ENCODE data around the gene NDUFAF2.
"Not testable (repeated sequence)": the region's sequence is repeated elsewhere in the genome, so short reads cannot be mapped to it uniquely, and the experiment has no call there.

NDUFAF2 gene

DNA sequence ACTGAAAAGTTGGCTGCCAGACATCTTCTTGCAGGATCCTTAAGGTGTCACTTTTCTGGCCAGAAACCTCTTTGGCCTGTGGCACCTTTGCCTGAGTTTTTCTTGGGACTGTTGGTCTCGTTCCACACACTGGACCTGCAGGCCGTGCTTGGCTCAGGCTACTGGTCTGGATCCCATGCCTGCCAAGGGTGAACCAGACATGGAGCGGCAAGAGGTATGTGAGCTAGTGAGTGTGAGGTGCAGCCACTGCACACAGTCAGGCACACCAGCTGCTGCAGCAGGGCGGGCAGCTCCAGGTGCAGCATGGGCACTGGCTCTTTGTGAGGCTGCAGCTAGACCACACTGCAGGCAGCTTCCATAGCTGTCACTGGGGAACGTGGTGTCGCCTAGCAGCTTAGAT, 47.9 kb downstream of the NDUFAF2 start:
- no peak for DNase-seq (ENCODE audit: low read depth in 2 of 3, low spot score in 1 of 3)

DNA sequence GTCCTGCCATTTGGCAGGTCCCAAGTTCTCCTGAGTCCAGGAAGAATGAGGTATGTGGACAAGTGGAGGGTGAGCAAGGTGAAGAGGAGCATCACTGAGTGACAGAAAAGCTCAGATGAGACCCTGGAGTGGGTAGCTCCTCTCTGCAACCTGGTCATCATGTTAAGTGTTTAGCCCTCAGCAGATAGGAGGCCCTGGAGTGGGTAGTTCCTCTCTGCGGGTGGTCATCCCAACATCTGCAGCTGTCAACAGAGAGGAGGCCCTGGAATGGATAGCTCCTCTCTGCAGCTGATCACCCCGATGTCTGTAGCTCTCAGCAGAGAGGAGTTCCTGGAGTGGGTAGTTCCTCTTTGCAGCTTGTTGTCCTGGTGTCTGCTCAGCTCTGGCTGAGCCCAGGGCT, 48.4 kb downstream of the NDUFAF2 start:
- no peak for DNase-seq (ENCODE audit: low read depth in 2 of 3, low spot score in 1 of 3)

DNA sequence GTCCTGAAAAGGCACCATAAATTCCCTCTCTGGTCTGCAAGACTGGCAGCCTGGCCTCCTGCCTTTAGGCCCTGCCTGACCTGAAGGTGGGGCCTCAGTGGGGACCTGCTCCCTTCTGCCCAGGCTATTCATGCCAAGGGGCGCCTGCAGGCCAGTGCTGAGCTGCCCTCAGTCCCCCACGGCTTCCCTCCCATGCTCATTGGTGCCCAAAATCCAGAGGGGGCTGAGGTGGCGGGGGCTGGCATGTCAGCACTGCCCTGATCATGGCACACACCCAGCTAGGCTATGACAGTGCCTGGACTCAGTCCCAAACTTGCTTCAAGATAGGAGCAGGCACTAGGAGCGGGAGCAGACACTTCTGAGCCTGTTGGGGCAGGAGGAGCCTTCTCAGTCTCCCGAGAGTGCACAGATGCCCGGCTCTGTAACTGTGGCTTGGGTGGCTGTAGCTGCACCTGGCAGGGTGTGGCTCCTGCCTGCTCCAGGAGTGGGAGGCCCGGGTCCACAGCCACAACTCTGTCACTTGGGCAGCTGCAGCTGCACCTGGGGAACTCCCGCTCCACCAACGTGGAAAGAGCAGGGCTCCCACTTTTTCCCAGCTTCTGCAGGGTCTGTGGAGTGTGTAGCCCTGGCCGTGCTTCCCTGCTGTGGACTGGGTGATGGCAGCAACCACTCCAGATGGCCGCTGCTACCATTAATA, 49.0 kb downstream of the NDUFAF2 start:
- DNase-seq (ENCODE audit: low read depth in 2 of 3, low spot score in 1 of 3) = no peak

DNA sequence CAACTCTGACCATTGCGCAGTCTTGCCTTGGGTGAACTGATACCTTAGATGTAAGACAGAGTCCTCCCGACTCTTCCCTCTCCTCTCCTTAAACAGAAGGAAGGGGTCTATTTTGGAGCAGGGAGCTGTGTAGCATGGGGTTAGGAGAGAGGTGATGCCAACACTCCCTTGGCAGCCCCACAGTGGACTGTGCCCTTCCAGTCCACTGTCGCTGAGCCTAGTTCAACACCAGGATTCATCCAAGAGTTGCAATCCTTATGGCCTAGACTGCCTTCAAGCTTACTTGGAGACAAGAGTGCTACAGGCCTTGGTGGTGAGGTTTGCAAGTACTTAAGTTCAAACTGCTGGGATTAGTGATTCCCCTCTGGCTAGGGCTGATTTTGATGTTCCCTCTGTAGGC, 51.4 kb downstream of the NDUFAF2 start:
- DNase-seq (ENCODE audit: low read depth in 2 of 3, low spot score in 1 of 3) = no peak

DNA sequence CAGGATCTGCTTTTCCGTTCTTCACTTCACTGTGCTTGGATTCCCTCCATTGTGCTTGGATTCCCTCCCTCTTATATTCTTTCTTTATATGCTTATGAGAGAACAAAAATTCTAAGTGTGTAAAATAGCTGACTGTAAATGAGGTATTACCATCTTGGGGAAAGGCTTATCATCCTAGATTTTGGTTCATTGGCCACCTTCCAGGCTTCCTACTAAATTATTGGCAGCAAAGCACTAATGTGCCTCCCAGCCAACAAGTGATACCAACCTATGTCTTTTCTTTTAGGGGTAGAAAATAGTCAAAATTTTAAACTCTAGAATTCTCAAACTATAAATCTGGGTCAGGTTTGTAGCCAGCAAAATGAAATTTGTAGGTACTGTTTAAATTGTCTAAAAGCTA, 52.7 kb downstream of the NDUFAF2 start:
- no peak for DNase-seq (ENCODE audit: low read depth in 2 of 3, low spot score in 1 of 3)

DNA sequence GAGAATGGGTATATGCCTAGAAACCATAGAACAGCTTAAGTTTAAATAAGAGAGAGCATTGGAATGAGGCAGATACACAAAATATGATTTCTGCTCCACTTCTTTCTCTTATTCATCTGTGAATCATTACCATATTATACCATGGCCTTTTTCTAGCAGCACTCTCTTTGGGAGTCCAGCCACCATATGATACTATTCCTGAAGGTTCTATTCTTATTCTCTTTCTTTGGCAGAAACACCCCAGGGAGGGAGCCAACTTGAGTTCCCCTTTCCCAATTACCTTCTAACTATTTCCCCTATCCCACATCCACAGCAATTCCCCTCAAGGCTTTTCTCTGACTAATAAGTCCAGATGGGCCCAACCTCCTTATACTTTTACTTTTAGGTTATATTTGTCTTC, 55.9 kb downstream of the NDUFAF2 start:
- DNase-seq (ENCODE audit: low read depth in 2 of 3, low spot score in 1 of 3) = no peak

DNA sequence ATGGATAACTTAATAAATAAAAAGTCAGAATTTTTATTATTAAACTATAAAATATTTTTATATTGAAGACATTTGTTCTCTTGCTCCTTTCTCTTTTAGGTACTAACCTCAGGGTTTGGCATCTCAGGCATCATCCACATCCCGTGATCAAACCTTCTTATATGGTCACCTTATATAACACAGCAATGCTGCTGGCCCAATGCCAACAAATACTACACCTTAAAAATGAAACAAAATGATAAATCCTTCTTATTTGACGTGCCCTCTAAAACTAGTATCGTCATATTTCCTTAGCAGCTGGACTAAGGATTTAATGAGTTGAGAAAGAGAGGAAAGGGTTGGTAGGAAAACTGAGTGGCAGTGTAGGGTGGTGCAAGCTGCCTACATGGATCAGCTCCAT, 56.6 kb downstream of the NDUFAF2 start:
- DNase-seq (ENCODE audit: low read depth in 2 of 3, low spot score in 1 of 3) = no peak

DNA sequence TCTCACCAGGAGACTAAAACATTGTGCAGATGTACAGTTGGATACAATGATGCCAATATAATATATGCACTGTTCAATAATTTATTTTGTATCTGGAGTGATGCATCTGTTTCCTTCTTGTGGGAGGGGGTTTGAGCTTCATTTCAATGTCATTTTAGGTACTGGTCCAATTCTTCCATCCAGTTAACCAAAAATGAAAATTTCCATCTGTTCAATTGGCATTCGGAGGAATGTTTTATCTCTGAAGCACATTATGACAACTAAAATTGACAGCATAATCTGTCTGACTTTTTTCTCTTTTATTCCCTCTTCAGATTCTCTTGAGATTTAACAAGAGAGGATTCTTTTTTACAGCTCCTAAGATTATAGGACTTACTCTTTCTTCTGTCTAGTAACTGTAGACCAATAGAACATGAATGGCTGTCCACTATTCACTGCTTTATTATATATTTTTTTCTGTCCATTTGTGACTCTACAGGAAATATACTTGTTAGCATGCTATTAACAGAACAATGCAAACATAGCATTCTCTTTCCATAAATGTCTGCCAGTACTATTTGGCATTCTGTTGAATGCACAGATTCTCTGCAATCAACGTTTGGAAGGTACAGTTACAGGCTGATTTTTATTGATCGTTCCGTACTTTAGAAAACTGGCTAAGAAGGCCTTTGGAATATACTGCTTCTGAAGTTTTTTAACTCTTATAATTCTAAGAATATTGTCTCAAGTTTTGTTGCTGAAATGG, 57.8 kb downstream of the NDUFAF2 start:
- no peak for DNase-seq (ENCODE audit: low read depth in 2 of 3, low spot score in 1 of 3)

DNA sequence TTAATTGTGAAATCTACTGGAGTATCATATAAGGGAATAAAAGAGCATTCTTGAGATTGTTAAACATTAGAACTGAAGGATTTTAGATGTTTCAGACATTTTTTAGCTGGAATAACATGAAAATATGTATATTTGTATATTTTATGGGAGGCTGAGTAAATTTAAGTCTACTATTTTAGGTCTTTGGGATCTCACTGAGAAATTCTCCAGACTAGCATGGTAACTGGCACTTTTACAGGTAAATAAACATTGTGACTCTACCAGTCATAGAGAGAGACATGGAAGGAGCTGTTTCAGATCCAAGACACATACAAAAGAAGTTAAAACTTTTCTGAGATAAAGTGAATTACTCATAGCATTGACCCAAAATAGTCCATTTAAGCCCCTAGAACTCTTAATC, 59.4 kb downstream of the NDUFAF2 start:
- DNase-seq (ENCODE audit: low read depth in 2 of 3, low spot score in 1 of 3) = no peak

DNA sequence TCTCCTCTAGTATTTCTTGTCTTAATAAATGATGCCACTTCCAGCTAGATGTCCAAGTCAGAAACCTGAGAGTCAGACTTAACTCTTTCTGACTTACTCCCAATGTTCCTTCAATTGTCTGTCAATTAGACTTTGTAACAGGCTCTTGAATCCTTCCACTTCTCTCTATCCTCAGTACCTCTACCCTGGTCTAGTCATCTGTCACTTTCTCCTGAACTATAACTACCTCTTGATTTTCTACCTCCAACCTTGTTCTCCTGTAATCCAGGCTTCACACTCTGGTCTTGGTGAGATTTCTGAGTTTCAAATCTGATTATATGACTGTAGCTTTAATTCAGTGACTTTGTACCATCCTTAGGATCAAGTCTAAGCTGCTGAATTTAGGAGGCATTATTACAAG, 64.9 kb downstream of the NDUFAF2 start:
- no peak for DNase-seq (ENCODE audit: low read depth in 2 of 3, low spot score in 1 of 3)

DNA sequence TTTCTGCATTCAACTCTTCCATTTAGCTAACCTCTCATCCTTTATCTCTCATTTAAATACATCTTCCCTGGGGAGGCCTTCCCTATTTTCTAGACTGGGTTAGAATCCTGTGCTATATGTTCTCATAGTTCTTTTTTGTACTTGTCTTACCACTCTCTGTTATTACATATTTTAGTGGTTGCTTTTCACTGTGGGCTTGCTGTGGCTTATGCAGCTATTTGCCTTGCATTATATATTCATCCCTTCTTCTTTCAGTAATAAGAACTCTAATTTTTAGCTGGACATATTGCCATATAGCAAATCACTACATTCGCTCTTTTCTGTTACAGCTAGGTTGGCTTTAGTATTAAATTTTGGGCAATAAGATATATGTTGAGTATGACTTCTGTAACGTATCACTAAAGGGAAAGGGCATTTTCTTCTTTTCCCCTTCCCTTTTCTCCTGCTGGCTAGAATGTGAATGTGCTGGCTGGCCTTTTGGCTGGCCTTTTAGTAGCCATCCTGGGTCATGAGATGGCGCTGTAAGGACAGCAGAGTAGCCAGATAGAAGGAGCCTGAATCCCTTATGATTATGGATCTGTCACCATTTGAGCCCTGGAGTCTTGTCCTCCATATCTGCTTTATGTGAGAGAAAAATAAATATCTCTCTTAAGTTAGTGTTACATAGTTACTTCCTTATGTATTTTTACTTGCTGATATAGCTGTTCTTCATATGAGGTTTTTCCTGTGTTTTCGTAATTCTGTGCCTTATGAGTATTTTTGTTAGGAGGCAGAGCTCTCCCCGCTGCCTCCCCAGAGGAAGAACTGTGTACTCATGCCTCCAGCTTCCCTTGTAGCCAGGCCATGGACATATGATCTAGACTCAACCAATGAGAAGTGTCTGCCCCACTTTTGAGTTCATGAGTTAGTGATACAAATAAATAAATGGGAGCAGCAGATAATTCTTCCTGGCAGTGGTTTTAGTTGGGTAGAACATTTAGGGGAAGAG, 65.8 kb downstream of the NDUFAF2 start:
- DNase-seq (ENCODE audit: low read depth in 2 of 3, low spot score in 1 of 3) = no peak

DNA sequence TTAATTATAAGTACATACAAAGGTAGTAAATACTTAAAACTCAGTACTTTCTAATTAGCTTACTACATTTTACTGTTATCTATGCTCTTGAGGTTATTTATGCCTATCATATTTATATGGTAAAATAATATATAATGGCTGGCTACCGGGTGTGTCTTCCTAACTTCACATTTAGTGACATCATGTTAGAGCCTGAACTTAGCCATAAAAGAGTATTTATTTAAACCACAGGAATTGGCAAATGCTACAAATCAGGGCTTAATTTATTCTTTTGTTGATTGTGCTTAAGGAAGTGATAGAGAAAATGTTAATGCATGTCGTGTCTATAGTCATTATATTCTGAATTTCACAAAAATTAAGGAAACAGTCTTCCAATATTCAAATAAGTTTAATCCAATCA, 73.1 kb downstream of the NDUFAF2 start:
- DNase-seq (ENCODE audit: low read depth in 2 of 3, low spot score in 1 of 3) = no peak

DNA sequence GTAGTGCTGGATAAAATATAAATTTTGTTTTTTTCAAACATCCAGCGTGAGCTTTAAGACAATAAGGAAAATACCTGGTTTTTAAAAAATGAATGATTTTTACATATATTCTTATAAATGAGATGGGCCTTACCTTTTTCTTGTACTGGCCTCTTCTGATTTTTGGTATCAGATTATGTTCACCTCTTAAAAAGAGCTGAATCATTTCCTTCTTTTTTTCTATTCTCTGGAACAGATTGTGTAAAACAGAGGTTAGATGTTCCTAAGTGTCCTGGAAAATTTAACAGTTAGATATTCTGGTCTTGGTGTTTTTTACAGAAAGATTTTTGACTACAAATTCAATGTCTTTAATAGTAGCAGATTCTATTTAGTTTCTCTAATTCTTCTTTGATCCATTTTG, 74.6 kb downstream of the NDUFAF2 start:
- DNase-seq (ENCODE audit: low read depth in 2 of 3, low spot score in 1 of 3) = no peak

DNA sequence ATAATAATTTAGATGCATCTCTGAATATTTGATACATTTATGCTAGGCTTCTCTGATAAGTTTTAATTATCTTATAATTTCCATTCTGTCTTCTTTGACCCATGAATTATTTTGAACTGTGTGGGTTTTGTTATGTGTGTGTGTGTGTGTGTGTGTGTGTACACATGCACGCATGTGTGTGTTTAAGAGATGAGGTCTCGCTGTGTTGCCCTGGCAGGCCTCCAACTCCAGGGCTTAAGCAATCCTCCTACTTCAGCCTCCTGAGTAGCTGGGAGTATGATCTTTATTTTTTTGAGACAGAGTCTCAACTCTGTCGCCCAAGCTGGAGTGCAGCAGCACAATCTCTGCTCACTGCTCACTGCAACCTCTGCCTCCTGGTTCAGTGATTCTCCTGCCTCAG, 75.4 kb downstream of the NDUFAF2 start:
- no peak for DNase-seq (ENCODE audit: low read depth in 2 of 3, low spot score in 1 of 3)

DNA sequence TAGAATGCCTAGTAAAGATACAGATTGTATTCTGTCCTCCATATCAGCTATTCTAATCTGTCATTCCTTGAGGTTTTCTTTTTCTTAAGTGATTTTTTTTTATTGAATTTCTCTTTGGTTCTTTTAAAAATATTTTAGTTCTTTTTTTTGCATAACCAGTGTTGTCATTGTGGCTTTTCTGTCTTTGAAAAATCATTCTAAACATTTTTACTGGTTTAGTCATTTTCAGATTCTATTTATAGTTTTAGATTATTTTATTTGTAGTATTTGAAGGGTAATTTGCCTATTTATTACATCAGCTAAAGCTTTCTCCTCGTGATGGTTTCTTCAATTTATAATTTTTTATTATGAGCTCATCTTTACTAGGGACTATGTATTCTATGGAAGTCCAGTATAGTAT, 78.1 kb downstream of the NDUFAF2 start:
- DNase-seq (ENCODE audit: low read depth in 2 of 3, low spot score in 1 of 3) = no peak

DNA sequence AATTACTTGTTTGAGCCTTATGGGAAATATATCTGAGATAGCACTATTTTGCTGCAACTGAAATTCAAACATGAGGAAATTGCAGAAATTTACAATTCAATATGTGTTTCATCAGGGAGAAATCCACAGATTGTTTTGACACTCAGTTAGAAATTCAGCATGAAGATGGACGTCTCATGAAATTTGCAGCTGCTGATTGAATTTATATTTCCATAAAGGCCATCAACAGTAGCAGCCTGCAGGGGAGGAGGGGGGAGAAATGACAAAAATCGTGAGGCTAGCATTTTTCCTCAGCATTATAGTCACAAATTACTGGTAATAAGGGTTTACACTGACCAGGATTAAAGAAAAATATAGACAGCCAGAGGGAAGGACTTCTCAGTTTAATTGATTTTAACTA, 81.0 kb downstream of the NDUFAF2 start:
- no peak for DNase-seq (ENCODE audit: low read depth in 2 of 3, low spot score in 1 of 3)

DNA sequence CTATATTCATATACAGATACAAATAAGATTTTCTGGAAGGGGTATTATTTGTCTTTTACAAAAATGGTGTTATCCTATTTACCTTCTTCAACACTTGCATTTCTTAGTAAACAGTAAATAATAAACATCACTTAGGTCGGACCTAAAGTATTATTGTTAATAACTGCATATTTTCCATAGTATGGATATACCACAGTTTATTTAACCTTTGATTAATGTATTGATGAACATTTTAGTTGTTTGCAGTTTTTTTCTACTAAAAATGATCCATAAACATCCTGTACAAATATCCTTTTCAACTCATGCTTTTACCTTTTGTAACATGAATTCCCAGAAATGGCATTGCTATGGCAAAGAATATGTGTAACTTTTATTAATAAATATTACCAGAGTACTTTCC, 83.4 kb downstream of the NDUFAF2 start:
- no peak for DNase-seq (ENCODE audit: low read depth in 2 of 3, low spot score in 1 of 3)

DNA sequence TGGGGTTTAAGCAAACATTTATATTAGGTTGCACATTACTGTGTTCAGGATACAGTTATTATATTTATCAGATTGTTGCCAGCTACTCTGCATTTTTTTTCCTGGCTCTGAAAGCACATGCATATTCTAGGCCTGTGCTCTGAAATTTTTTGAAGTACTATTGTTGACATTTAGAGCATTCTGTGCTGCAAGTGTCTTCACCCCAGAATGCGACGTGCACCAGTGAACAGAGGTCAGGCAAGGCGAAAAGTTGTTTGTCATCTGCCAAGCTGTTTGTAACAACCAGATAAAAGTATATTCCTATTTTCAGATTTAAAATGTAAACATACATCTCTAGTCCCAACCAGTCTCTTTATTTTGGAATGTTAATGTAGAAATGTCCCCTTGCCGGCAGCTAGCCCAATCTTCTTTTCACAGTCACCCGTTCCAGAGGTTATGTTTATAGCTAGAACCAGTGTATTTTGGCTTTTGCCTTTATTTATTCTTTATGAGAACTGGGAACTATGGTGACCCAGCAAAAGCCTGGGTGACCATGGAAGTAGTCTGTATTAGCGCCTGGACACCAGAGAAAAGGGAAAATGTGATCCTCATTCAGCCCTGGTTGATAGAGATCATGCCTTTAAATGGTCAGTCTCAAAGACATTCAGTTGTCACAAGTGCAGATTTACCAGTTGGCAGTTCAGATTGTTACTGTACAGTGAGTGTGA, 84.6 kb downstream of the NDUFAF2 start:
- DNase-seq (ENCODE audit: low read depth in 2 of 3, low spot score in 1 of 3) = no peak

DNA sequence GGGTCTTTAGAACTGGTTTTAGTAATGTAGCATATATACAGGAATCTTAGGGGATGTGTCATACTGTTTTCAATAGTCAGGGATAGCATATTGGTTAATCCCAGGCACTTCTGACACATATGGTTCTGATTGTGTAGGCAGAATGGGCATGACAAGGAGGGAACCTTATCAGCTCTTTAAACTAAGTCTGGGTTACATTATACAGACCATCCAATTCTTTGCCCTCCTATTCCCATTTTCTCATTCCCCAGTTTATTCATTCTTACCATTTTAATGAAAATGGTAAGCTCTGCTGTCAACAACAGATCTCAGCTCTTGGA, 85.1 kb downstream of the NDUFAF2 start:
- no peak for DNase-seq (ENCODE audit: low read depth in 2 of 3, low spot score in 1 of 3)

DNA sequence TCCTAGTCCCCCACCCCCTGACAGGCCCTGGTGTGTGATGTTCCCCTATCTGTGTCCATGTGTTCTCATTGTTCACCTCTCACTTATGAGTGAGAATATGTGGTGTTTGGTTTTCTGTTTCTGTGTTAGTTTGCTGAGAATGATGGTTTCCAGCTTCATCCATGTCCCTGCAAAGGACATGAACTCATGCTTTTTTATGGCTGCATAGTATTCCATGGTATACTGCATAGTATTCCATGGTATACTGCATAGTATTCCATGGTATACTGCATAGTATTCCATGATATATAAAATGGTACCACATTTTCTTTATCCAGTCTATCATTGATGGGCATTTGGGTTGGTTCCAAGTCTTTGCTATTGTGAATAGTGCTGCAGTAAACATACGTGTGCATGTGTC, 86.3 kb downstream of the NDUFAF2 start:
- DNase-seq (ENCODE audit: low read depth in 2 of 3, low spot score in 1 of 3) = not testable (repeated sequence)

DNA sequence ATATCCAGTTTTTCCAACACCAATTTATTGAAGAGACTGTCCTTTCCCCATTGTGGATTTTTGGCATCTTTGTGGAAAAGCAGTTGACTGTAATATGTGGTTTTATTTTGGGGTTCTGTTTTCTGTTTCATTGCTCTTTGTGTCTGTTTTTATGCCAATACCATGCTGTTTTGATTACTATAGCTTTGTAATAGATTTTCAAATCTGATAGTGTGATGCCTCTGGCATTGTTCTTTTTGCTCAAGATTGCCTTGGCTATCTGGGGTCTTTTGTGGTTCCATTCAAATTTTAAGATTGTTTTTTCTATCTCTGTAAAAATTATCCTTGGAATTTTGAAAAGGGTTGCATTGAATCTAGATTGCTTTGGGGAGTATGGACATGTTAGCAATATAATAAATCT, 99.5 kb downstream of the NDUFAF2 start:
- no peak for DNase-seq (ENCODE audit: low read depth in 2 of 3, low spot score in 1 of 3)

All from stimulated activated CD4-positive, alpha-beta T cell treated with anti-CD3 and anti-CD28 coated beads, Interleukin-12 subunit alpha, Interleukin-12 subunit beta, amount 100 ng/mL, for 48 hours (primary cell).